K562 (cell line): Measurements from ENCODE around the gene PRDM2.

Experiments used
- ARNT ChIP-seq, 2 experiments: fragments of 450-650 bp; IDR thresholded peaks; 2 replicates each; pipeline ENCODE4 v1.6.1; 2016; ENCODE audit warnings: mild to moderate bottlenecking in 1 of 2
- KDM1A ChIP-seq, 2 experiments: fragments of 450-650 bp; IDR thresholded peaks; 2 replicates each; pipeline ENCODE4 v1.6.1; 2016; ENCODE audit warnings: mild to moderate bottlenecking in 2 of 2
- MCM5 ChIP-seq: fragments of 450-650 bp; IDR thresholded peaks from 2 replicates; pipeline ENCODE4 v1.6.1; 2016; ENCODE audit warnings: low read depth
- PHB ChIP-seq: fragments of 250-450 bp; sonication (Bioruptor Pico); IDR thresholded peaks from 2 replicates; pipeline ENCODE4 v1.5.0; 2021
- POLR2A ChIP-seq: fragments of 450-650 bp; conservative IDR thresholded peaks from 2 replicates; pipeline ENCODE4 v1.6.1; 2016
- TEAD1 ChIP-seq, 2 experiments: fragments of 450-650 bp in 1 of 2; sonication (generic) in 1 of 2; formaldehyde crosslinking; IDR thresholded peaks; 2 replicates each; pipeline versions ENCODE4 v1.4.0 to v1.8.0; 2020 to 2022; ENCODE audit warnings: mild to moderate bottlenecking in 2 of 2, missing genetic modification reagents in 1 of 2
- ZBTB1 ChIP-seq: sonication (generic); formaldehyde crosslinking; IDR thresholded peaks from 2 replicates; pipeline ENCODE4 v1.8.1; 2023; ENCODE audit warnings: missing genetic modification reagents, low read depth, mild to moderate bottlenecking, borderline replicate concordance
- ZBTB8A ChIP-seq: fragments of 450-650 bp; IDR thresholded peaks from 2 replicates; pipeline ENCODE4 v1.6.1; 2018; ENCODE audit warnings: mild to moderate bottlenecking, moderate library complexity; ENCODE audit not compliant: partially characterized antibody
- TF ChIP-seq, protein P1 (sequence below), 3 experiments: IDR thresholded peaks in 2 of 3; conservative IDR thresholded peaks in 1 of 3; 2 replicates each; pipeline ENCODE4 v1.5.1; 2011 to 2012; ENCODE audit warnings: low read length in 3 of 3, mild to moderate bottlenecking in 3 of 3, control low read depth in 2 of 3, improper control_type of control experiment in 1 of 3, inconsistent platforms in 1 of 3, low read depth in 1 of 3, mixed read lengths in 1 of 3, moderate library complexity in 1 of 3; ENCODE audit not compliant: insufficient read depth in 2 of 3
- TF ChIP-seq, protein P2 (sequence below): fragments of 250-450 bp; sonication (Bioruptor Pico); IDR thresholded peaks from 2 replicates; pipeline ENCODE4 v1.8.0; 2022; ENCODE audit warnings: inconsistent platforms, mild to moderate bottlenecking, moderate library complexity, borderline replicate concordance
- TF ChIP-seq, protein P3 (sequence below): IDR thresholded peaks from 2 replicates; pipeline ENCODE4 v1.6.1; 2011; ENCODE audit warnings: borderline replicate concordance, low read depth, mild to moderate bottlenecking, moderate library complexity, low read length; ENCODE audit not compliant: insufficient read depth, poor library complexity, severe bottlenecking
- TF ChIP-seq, protein P4 (sequence below), 2 experiments: fragments of 450-650 bp in 1 of 2; IDR thresholded peaks; 2 replicates each; pipeline ENCODE4 v1.6.1; 2011 to 2017; ENCODE audit warnings: low read depth in 2 of 2, antibody characterized with exemption in 1 of 2, borderline replicate concordance in 1 of 2, low read length in 1 of 2, mild to moderate bottlenecking in 1 of 2, mixed read lengths in 1 of 2; ENCODE audit not compliant: control insufficient read depth in 1 of 2
- TF ChIP-seq, protein P5 (sequence below), 2 experiments: fragments of 450-650 bp; IDR thresholded peaks; 2 replicates each; pipeline ENCODE4 v1.6.1; 2016

DNA sequence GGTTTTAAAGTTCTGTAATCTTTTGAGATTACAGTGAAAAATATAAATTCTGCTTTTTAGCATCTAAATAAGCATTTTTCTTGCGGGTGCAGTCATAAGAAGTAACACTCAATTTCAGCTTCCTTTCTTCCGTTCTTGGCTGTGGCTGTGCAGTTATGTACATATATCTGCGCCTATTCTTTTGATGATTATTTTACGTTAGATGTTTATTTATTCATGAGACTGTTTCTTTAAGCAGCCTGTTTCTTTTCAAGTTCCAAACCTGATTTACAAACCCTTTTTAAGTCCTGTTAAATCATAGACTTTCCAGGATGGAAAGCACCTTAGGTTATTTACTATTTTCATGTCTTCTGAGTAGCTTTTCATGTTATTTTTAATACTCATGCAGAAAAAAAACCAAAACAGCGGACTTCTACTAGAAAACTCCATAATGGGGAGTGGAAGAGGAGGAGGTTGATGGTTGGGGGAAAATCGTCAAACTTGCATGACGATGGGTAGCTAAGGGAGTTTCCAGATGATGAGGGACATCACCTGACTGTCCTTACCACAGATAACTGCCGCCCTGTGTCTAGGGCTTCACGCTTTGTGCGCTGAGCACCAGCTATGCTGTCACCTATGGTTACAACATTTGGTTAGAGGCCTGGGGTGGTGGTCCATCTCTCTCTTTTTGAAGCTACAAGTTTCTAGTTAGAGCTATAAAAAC lies 2.6 kb downstream of the PRDM2 start:
- TF ChIP-seq ZBTB1 (CRISPR knock-in tag) (no peak), PHB (no peak), MCM5 (no peak), ZBTB8A (no peak), KDM1A (IDR thresholded peaks at IDR 0.05) (no peak), POLR2A (no peak), TEAD1 (CRISPR knock-in tag; IDR thresholded peaks at IDR 0.05) (no peak), ARNT (IDR thresholded peaks at IDR 0.05) (no peak)
- TF ChIP-seq, protein P1, sequence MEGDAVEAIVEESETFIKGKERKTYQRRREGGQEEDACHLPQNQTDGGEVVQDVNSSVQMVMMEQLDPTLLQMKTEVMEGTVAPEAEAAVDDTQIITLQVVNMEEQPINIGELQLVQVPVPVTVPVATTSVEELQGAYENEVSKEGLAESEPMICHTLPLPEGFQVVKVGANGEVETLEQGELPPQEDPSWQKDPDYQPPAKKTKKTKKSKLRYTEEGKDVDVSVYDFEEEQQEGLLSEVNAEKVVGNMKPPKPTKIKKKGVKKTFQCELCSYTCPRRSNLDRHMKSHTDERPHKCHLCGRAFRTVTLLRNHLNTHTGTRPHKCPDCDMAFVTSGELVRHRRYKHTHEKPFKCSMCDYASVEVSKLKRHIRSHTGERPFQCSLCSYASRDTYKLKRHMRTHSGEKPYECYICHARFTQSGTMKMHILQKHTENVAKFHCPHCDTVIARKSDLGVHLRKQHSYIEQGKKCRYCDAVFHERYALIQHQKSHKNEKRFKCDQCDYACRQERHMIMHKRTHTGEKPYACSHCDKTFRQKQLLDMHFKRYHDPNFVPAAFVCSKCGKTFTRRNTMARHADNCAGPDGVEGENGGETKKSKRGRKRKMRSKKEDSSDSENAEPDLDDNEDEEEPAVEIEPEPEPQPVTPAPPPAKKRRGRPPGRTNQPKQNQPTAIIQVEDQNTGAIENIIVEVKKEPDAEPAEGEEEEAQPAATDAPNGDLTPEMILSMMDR (IDR thresholded peaks at IDR 0.05 in 2 of 3, conservative IDR thresholded peaks at IDR 0.05 in 1 of 3; ENCODE audit: insufficient read depth in 2 of 3, low read depth in 1 of 3, low read length in 3 of 3) = no peak
- TF ChIP-seq, protein P2, sequence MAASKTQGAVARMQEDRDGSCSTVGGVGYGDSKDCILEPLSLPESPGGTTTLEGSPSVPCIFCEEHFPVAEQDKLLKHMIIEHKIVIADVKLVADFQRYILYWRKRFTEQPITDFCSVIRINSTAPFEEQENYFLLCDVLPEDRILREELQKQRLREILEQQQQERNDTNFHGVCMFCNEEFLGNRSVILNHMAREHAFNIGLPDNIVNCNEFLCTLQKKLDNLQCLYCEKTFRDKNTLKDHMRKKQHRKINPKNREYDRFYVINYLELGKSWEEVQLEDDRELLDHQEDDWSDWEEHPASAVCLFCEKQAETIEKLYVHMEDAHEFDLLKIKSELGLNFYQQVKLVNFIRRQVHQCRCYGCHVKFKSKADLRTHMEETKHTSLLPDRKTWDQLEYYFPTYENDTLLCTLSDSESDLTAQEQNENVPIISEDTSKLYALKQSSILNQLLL (CRISPR knock-in tag) = no peak
- TF ChIP-seq, protein P3, sequence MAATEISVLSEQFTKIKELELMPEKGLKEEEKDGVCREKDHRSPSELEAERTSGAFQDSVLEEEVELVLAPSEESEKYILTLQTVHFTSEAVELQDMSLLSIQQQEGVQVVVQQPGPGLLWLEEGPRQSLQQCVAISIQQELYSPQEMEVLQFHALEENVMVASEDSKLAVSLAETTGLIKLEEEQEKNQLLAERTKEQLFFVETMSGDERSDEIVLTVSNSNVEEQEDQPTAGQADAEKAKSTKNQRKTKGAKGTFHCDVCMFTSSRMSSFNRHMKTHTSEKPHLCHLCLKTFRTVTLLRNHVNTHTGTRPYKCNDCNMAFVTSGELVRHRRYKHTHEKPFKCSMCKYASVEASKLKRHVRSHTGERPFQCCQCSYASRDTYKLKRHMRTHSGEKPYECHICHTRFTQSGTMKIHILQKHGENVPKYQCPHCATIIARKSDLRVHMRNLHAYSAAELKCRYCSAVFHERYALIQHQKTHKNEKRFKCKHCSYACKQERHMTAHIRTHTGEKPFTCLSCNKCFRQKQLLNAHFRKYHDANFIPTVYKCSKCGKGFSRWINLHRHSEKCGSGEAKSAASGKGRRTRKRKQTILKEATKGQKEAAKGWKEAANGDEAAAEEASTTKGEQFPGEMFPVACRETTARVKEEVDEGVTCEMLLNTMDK = no peak
- TF ChIP-seq, protein P4, sequence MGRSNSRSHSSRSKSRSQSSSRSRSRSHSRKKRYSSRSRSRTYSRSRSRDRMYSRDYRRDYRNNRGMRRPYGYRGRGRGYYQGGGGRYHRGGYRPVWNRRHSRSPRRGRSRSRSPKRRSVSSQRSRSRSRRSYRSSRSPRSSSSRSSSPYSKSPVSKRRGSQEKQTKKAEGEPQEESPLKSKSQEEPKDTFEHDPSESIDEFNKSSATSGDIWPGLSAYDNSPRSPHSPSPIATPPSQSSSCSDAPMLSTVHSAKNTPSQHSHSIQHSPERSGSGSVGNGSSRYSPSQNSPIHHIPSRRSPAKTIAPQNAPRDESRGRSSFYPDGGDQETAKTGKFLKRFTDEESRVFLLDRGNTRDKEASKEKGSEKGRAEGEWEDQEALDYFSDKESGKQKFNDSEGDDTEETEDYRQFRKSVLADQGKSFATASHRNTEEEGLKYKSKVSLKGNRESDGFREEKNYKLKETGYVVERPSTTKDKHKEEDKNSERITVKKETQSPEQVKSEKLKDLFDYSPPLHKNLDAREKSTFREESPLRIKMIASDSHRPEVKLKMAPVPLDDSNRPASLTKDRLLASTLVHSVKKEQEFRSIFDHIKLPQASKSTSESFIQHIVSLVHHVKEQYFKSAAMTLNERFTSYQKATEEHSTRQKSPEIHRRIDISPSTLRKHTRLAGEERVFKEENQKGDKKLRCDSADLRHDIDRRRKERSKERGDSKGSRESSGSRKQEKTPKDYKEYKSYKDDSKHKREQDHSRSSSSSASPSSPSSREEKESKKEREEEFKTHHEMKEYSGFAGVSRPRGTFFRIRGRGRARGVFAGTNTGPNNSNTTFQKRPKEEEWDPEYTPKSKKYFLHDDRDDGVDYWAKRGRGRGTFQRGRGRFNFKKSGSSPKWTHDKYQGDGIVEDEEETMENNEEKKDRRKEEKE (IDR thresholded peaks at IDR 0.05; ENCODE audit: borderline replicate concordance in 1 of 2, control insufficient read depth in 1 of 2, low read depth in 2 of 2, low read length in 1 of 2) = no peak
- TF ChIP-seq, protein P5, sequence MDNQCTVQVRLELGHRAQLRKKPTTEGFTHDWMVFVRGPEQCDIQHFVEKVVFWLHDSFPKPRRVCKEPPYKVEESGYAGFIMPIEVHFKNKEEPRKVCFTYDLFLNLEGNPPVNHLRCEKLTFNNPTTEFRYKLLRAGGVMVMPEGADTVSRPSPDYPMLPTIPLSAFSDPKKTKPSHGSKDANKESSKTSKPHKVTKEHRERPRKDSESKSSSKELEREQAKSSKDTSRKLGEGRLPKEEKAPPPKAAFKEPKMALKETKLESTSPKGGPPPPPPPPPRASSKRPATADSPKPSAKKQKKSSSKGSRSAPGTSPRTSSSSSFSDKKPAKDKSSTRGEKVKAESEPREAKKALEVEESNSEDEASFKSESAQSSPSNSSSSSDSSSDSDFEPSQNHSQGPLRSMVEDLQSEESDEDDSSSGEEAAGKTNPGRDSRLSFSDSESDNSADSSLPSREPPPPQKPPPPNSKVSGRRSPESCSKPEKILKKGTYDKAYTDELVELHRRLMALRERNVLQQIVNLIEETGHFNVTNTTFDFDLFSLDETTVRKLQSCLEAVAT (IDR thresholded peaks at IDR 0.05) = no peak
